Astrocyte of the spinal cord (primary cell): Measurements from ENCODE around the gene QRICH2.
"Not testable (repeated sequence)": the region's sequence is repeated elsewhere in the genome, so short reads cannot be mapped to it uniquely, and the experiment has no call there.

ENCODE experiments used
- DNase-seq: peaks from one replicate; pipeline ENCODE4 v3.0.0; 2011; ENCODE audit warnings: low read depth, low spot score
- H3K4me3 ChIP-seq: 2 replicates; pipeline ENCODE4 v1.5.1; 2011; ENCODE audit warnings: low read depth, mild to moderate bottlenecking, low read length, moderate library complexity
- in situ Hi-C: cut with HindIII; loops from 2 replicates; pipeline ENCODE4 v1.10.0; 2017; ENCODE audit warnings: low sequenced_read_pairs
- TF ChIP-seq, protein P1 (sequence below): IDR thresholded peaks from 2 replicates; pipeline ENCODE4 v1.5.1; 2012; ENCODE audit warnings: low read depth, mild to moderate bottlenecking, low read length, inconsistent platforms

The QRICH2 gene

GRCh38 chr17:76314392-76315227 is 6.5 kb upstream of the QRICH2 start:
- TF ChIP-seq, protein P1, sequence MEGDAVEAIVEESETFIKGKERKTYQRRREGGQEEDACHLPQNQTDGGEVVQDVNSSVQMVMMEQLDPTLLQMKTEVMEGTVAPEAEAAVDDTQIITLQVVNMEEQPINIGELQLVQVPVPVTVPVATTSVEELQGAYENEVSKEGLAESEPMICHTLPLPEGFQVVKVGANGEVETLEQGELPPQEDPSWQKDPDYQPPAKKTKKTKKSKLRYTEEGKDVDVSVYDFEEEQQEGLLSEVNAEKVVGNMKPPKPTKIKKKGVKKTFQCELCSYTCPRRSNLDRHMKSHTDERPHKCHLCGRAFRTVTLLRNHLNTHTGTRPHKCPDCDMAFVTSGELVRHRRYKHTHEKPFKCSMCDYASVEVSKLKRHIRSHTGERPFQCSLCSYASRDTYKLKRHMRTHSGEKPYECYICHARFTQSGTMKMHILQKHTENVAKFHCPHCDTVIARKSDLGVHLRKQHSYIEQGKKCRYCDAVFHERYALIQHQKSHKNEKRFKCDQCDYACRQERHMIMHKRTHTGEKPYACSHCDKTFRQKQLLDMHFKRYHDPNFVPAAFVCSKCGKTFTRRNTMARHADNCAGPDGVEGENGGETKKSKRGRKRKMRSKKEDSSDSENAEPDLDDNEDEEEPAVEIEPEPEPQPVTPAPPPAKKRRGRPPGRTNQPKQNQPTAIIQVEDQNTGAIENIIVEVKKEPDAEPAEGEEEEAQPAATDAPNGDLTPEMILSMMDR, result no peak
- H3K4me3 ChIP-seq, result no peak overlapping the region
- DNase-seq, result no peak
- in situ Hi-C loops, result no loop called here

DNA sequence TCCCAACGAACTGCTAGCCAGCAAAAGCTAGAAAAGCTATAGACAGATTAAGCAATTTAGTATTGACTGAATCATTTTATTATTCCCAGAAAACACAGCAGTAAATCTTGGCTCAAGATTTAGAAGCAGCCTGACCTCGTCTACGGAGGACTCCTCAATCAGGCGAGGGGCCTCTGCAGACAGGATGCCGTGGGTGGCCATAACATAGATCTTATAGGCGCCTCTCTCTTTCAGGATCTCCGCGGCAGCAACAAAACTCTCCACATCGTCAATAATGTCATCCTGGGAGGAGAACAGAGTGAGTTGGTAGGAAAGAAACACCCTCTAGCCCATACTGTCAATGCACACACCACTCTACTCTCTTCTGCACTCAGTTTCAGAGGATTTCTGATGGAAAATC is 4.7 kb upstream of the QRICH2 start:
- in situ Hi-C loops, result no loop called here
- no peak overlapping the region for H3K4me3 ChIP-seq
- DNase-seq, result no peak
- TF ChIP-seq, protein P1, result no peak

GRCh38 chr17:76309461-76309860 is 1.4 kb upstream of the QRICH2 start:
- DNase-seq, result no peak
- TF ChIP-seq, protein P1, result no peak
- in situ Hi-C loops, result no loop called here
- H3K4me3 ChIP-seq, result no peak overlapping the region

- no peak for DNase-seq
- H3K4me3 ChIP-seq, result no peak overlapping the region
- TF ChIP-seq, protein P1, result no peak
- in situ Hi-C loops, result no loop called here
These were observed 644 bp downstream of the QRICH2 start for GRCh38 chr17:76307299-76307965.

DNA sequence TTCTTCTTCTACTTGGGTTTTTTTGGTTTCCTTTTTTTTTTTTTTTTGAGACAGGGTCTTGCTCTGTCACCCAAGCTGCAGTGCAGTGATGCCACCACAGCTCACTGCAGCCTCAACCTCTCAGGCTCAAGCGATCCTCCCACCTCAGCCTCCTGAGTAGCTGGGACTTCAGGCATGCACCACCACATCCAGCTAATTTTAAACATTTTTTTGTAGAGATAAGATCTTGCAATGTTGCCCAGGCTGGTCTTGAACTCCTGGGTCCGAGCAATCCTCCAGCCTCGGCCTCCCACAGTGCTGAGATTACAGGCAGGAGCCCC is 3.0 kb downstream of the QRICH2 start:
- DNase-seq, in situ Hi-C loops, H3K4me3 ChIP-seq: not testable (repeated sequence)

DNA sequence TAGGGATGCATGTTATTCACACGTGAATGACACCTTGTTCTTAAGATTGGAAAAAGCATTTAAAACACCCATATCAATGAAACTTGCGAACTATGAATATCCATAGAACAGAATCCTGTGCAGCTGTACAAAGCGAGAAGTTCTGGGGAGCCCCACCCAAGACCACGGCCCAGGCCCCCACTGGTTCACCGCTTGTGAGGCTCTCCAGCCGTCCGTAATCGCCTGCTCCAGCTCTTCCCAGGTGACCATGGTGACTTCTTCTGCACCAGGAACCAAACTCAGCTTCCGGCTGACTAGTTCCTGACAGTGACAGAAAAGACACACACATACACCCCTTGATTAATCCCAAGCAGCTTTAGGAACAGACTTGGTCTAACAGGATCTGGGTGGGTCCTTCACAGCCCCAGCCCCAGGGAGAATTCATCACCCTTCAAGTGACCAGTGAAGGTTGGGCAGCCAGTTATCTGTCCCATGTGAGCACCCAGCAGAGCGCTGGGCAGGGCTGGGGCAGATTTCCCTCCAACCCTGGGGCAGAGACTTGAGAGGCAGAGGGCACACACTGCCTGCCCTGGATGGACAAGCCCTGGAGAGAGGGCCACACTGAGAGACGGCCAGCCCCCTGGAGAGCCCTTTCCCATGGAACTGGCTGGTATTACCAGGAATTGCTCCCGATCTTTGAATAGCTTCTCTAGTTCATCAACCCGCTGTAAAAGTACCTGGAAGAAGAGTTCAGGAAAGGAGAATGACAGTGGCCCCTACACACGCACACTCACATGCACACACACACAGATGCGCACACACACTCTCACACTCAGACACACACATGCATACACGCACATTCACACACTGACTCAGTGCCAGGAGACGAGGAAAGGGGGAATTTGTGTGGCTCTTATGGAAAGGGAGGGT is 3.6 kb downstream of the QRICH2 start:
- TF ChIP-seq, protein P1, result no peak
- in situ Hi-C loops, result no loop called here
- H3K4me3 ChIP-seq, result no peak overlapping the region
- DNase-seq, result no peak

DNA sequence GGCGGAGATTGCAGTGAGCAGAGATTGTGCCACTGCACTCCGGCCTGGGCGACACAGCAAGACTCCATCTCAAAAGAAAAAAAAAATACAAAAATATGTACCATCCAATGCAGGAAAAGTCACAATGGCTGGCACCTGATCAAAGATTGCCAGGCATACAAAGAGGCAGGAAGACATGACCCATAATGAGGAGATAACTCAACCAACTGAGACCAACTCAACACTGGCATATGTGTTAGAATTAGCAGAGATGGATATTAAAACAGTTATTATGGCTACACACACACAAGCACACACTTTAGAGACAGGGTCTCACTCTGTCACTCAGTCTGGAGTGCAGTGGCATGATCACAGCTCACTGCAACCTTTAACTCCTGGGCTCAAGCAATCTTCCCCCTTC is 10.6 kb downstream of the QRICH2 start:
- in situ Hi-C loops, result no loop called here
- TF ChIP-seq, protein P1, result no peak
- DNase-seq, result no peak
- H3K4me3 ChIP-seq, result no peak overlapping the region
